Measurements from ENCODE around the gene EIF5.

GRCh38 chr14:103301512-103302354 lies 32.3 kb upstream of the EIF5 start:
- TF ChIP-seq ZNF558 (tag by site-specific recombination; IDR thresholded peaks at IDR 0.05) (no peak), ZNF302 (tag by site-specific recombination; IDR thresholded peaks at IDR 0.05; ENCODE audit: low read depth) (no peak), CTCF (tag by site-specific recombination; IDR thresholded peaks at IDR 0.05) (no peak), ZBTB1 (tag by site-specific recombination; IDR thresholded peaks at IDR 0.05) (no peak), ZBTB49 (tag by site-specific recombination; IDR thresholded peaks at IDR 0.05; ENCODE audit: low read depth) (no peak), TCF7L2 (IDR thresholded peaks at IDR 0.05; ENCODE audit: borderline replicate concordance, low read depth, low read length) (no peak), ZNF777 (tag by site-specific recombination; IDR thresholded peaks at IDR 0.05; ENCODE audit: borderline replicate concordance) (no peak), FEZF1 (tag by site-specific recombination; IDR thresholded peaks at IDR 0.05) (no peak), ZNF138 (tag by site-specific recombination; IDR thresholded peaks at IDR 0.05; ENCODE audit: borderline replicate concordance) (no peak), RBAK (tag by site-specific recombination; IDR thresholded peaks at IDR 0.05) (no peak), ZNF311 (tag by site-specific recombination; IDR thresholded peaks at IDR 0.05; ENCODE audit: borderline replicate concordance) (no peak), ZXDB (tag by site-specific recombination; IDR thresholded peaks at IDR 0.05) (no peak)
- TF ChIP-seq, protein P1, sequence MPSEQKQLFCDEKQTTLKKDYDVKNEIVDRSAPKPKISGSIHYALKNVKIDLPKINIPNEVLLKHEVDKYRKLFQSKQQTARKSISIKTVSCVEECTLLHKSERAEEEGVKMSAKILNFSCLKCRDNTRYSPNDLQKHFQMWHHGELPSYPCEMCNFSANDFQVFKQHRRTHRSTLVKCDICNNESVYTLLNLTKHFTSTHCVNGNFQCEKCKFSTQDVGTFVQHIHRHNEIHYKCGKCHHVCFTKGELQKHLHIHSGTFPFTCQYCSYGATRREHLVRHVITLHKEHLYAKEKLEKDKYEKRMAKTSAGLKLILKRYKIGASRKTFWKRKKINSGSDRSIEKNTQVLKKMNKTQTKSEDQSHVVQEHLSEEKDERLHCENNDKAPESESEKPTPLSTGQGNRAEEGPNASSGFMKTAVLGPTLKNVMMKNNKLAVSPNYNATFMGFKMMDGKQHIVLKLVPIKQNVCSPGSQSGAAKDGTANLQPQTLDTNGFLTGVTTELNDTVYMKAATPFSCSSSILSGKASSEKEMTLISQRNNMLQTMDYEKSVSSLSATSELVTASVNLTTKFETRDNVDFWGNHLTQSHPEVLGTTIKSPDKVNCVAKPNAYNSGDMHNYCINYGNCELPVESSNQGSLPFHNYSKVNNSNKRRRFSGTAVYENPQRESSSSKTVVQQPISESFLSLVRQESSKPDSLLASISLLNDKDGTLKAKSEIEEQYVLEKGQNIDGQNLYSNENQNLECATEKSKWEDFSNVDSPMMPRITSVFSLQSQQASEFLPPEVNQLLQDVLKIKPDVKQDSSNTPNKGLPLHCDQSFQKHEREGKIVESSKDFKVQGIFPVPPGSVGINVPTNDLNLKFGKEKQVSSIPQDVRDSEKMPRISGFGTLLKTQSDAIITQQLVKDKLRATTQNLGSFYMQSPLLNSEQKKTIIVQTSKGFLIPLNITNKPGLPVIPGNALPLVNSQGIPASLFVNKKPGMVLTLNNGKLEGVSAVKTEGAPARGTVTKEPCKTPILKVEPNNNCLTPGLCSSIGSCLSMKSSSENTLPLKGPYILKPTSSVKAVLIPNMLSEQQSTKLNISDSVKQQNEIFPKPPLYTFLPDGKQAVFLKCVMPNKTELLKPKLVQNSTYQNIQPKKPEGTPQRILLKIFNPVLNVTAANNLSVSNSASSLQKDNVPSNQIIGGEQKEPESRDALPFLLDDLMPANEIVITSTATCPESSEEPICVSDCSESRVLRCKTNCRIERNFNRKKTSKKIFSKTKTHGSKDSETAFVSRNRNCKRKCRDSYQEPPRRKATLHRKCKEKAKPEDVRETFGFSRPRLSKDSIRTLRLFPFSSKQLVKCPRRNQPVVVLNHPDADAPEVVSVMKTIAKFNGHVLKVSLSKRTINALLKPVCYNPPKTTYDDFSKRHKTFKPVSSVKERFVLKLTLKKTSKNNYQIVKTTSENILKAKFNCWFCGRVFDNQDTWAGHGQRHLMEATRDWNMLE (tag by site-specific recombination; conservative IDR thresholded peaks at IDR 0.05; ENCODE audit: low read depth), result no peak
- TF ChIP-seq, protein P2, sequence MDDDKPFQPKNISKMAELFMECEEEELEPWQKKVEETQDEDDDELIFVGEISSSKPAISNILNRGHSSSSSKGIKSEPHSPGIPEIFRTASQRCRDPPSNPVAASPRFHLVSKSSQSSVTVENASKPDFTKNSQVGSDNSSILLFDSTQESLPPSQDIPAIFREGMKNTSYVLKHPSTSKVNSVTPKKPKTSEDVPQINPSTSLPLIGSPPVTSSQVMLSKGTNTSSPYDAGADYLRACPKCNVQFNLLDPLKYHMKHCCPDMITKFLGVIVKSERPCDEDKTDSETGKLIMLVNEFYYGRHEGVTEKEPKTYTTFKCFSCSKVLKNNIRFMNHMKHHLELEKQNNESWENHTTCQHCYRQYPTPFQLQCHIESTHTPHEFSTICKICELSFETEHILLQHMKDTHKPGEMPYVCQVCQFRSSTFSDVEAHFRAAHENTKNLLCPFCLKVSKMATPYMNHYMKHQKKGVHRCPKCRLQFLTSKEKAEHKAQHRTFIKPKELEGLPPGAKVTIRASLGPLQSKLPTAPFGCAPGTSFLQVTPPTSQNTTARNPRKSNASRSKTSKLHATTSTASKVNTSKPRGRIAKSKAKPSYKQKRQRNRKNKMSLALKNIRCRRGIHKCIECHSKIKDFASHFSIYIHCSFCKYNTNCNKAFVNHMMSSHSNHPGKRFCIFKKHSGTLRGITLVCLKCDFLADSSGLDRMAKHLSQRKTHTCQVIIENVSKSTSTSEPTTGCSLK (tag by site-specific recombination; IDR thresholded peaks at IDR 0.05), result no peak
